PFSK-1 (cell line): Measurements from ENCODE around the gene EGLN3.

Experiments used
- POLR2AphosphoS5 ChIP-seq: IDR thresholded peaks from 2 replicates; pipeline ENCODE4 v1.6.1; 2012; ENCODE audit warnings: low read depth, mild to moderate bottlenecking, control low read depth, low read length, moderate library complexity
- REST ChIP-seq, 2 experiments: IDR thresholded peaks; 2 replicates each; pipeline versions ENCODE4 v1.6.1 to v1.8.0; 2011 to 2012; ENCODE audit warnings: low read depth in 2 of 2, low read length in 2 of 2, control low read depth in 1 of 2, inconsistent platforms in 1 of 2, mild to moderate bottlenecking in 1 of 2, moderate library complexity in 1 of 2; ENCODE audit not compliant: insufficient read depth in 1 of 2
- TAF1 ChIP-seq: IDR thresholded peaks from 2 replicates; pipeline ENCODE4 v1.6.1; 2012; ENCODE audit warnings: low read length, control low read depth, borderline replicate concordance; ENCODE audit not compliant: insufficient read depth

- TF ChIP-seq POLR2AphosphoS5 (no peak), REST (IDR thresholded peaks at IDR 0.05; ENCODE audit: insufficient read depth in 1 of 2, low read depth in 2 of 2, low read length in 2 of 2) (no peak), TAF1 (no peak)
Measured at GRCh38 chr14:33934043-33934750, 16.7 kb downstream of the EGLN3 start.
